ENCODE measurements around the gene CTIF.

CTIF gene

DNA sequence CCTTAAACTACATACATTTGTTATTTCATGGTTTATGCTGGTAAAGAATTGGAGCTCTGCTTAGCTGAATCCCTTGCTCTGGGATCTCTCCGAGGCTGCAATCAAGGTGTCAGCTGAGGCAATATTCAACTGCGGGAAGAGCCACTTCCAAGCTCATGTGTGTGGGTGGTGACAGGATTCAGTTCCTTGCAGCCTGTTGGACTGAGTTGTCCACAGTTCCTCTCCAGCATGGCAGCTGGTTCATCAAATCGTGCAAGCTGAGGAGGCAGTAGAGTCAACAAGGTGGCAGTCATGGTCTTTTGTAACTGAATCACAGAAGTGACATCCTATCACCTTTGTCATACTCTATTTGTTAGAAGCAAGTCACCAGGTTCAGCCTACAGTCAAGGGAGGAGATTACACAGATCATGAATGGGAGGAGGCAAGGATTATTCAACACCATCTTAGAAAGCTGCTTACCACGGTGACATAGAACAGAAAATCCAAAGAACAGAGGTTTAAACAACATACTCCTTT is 56.9 kb downstream of the CTIF start:
- H3K27me3 ChIP-seq (ENCODE audit: insufficient read depth, poor library complexity, severe bottlenecking), result no peaks in the 10 kb centered on the region
- no peak overlapping the region for H3K4me3 ChIP-seq (ENCODE audit: severe bottlenecking)
- ATAC-seq (ENCODE audit: low read depth) (no peak), DNase-seq (ENCODE audit: low spot score) (no peak)
- H3K36me3 ChIP-seq (ENCODE audit: low read depth), result peaks cover 9% of the 10 kb centered on the region; the same call in 1 of the 2 replicates
- H3K9me3 ChIP-seq (ENCODE audit: severe bottlenecking), result no peaks in the 10 kb centered on the region
- TF ChIP-seq, protein P1, sequence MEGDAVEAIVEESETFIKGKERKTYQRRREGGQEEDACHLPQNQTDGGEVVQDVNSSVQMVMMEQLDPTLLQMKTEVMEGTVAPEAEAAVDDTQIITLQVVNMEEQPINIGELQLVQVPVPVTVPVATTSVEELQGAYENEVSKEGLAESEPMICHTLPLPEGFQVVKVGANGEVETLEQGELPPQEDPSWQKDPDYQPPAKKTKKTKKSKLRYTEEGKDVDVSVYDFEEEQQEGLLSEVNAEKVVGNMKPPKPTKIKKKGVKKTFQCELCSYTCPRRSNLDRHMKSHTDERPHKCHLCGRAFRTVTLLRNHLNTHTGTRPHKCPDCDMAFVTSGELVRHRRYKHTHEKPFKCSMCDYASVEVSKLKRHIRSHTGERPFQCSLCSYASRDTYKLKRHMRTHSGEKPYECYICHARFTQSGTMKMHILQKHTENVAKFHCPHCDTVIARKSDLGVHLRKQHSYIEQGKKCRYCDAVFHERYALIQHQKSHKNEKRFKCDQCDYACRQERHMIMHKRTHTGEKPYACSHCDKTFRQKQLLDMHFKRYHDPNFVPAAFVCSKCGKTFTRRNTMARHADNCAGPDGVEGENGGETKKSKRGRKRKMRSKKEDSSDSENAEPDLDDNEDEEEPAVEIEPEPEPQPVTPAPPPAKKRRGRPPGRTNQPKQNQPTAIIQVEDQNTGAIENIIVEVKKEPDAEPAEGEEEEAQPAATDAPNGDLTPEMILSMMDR (IDR thresholded peaks at IDR 0.05; ENCODE audit: poor library complexity, severe bottlenecking), result no peak
- H3K27ac ChIP-seq (ENCODE audit: poor library complexity, severe bottlenecking), result no peak overlapping the region
- peaks cover 5% of the 10 kb centered on the region for H3K4me1 ChIP-seq (ENCODE audit: insufficient read depth, poor library complexity, severe bottlenecking)

DNA sequence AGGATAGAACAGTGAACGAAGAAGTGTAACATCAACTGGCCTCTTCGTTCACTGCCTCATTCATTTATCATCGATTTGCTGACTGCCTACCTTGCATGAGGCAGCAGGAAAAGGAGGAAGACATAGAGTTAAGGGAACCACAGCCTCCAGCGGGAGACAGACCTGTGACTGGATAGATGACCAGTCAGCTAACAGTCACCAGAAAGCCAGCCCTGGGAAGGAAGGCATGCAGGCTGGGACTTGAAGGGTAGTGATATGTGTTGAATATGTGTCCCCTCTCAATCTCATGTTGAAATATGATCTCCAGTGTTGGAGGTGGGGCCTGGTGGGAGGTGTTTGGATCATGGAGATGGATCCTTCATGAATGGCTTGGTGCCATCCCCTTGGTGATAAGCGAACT is 58.3 kb downstream of the CTIF start:
- peaks cover 5% of the 10 kb centered on the region for H3K4me1 ChIP-seq (ENCODE audit: insufficient read depth, poor library complexity, severe bottlenecking)
- H3K27ac ChIP-seq (ENCODE audit: poor library complexity, severe bottlenecking), result no peak overlapping the region
- TF ChIP-seq, protein P1 (IDR thresholded peaks at IDR 0.05; ENCODE audit: poor library complexity, severe bottlenecking), result no peak
- H3K36me3 ChIP-seq (ENCODE audit: low read depth), result peaks cover 9% of the 10 kb centered on the region; the same call in 1 of the 2 replicates
- no peak overlapping the region for H3K4me3 ChIP-seq (ENCODE audit: severe bottlenecking)
- no peaks in the 10 kb centered on the region for H3K9me3 ChIP-seq (ENCODE audit: severe bottlenecking)
- DNase-seq (ENCODE audit: low spot score), result no peak
- ATAC-seq (ENCODE audit: low read depth), result peak; percentile 70; the same call in 2 of the 3 replicates
- no peaks in the 10 kb centered on the region for H3K27me3 ChIP-seq (ENCODE audit: insufficient read depth, poor library complexity, severe bottlenecking)

DNA sequence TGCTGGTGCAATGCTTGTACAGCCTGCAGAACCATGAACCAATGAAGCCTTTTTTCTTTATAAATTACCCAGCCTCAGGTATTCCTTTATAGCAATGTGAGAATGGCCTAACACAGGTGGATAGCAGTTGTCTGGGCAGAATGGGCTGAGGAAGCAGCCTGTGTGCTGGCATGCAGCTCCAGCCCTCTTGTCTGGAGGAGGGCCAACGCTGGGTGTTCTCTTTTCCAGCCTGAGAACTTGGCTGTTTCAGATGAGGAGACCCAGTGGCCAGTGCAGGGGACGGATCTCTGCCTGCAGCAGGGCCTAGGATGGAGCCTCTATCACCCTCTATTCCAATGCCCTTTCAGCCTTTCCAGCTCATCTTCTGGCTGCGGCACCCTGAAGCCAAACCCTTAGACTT is 58.8 kb downstream of the CTIF start:
- Histone ChIP-seq H3K4me3 (ENCODE audit: severe bottlenecking) (no peak overlapping the region), H3K27me3 (ENCODE audit: insufficient read depth, poor library complexity, severe bottlenecking) (no peaks in the 10 kb centered on the region), H3K9me3 (ENCODE audit: severe bottlenecking) (no peaks in the 10 kb centered on the region), H3K27ac (ENCODE audit: poor library complexity, severe bottlenecking) (no peak overlapping the region), H3K4me1 (ENCODE audit: insufficient read depth, poor library complexity, severe bottlenecking) (peaks cover 5% of the 10 kb centered on the region), H3K36me3 (ENCODE audit: low read depth) (peaks cover 9% of the 10 kb centered on the region; the same call in 1 of the 2 replicates)
- ATAC-seq (ENCODE audit: low read depth) (no peak), DNase-seq (ENCODE audit: low spot score) (no peak)
- TF ChIP-seq, protein P1 (IDR thresholded peaks at IDR 0.05; ENCODE audit: poor library complexity, severe bottlenecking), result no peak

GRCh38 chr18:48599391-48599790 is 60.6 kb downstream of the CTIF start:
- ATAC-seq (ENCODE audit: low read depth) (no peak), DNase-seq (ENCODE audit: low spot score) (no peak)
- no peak overlapping the region for H3K4me3 ChIP-seq (ENCODE audit: severe bottlenecking)
- peaks cover 5% of the 10 kb centered on the region for H3K4me1 ChIP-seq (ENCODE audit: insufficient read depth, poor library complexity, severe bottlenecking)
- TF ChIP-seq, protein P1 (IDR thresholded peaks at IDR 0.05; ENCODE audit: poor library complexity, severe bottlenecking), result no peak
- no peaks in the 10 kb centered on the region for H3K27me3 ChIP-seq (ENCODE audit: insufficient read depth, poor library complexity, severe bottlenecking)
- peaks cover 9% of the 10 kb centered on the region; the same call in 1 of the 2 replicates for H3K36me3 ChIP-seq (ENCODE audit: low read depth)
- H3K9me3 ChIP-seq (ENCODE audit: severe bottlenecking), result no peaks in the 10 kb centered on the region
- no peak overlapping the region for H3K27ac ChIP-seq (ENCODE audit: poor library complexity, severe bottlenecking)

- TF ChIP-seq, protein P1 (IDR thresholded peaks at IDR 0.05; ENCODE audit: poor library complexity, severe bottlenecking), result no peak
- Histone ChIP-seq H3K9me3 (ENCODE audit: severe bottlenecking) (no peaks in the 10 kb centered on the region), H3K27ac (ENCODE audit: poor library complexity, severe bottlenecking) (no peak overlapping the region), H3K36me3 (ENCODE audit: low read depth) (peaks cover 8% of the 10 kb centered on the region; the same call in 1 of the 2 replicates), H3K27me3 (ENCODE audit: insufficient read depth, poor library complexity, severe bottlenecking) (no peaks in the 10 kb centered on the region), H3K4me1 (ENCODE audit: insufficient read depth, poor library complexity, severe bottlenecking) (peaks cover 5% of the 10 kb centered on the region), H3K4me3 (ENCODE audit: severe bottlenecking) (no peak overlapping the region)
- ATAC-seq (ENCODE audit: low read depth) (no peak), DNase-seq (ENCODE audit: low spot score) (no peak)
Measured at GRCh38 chr18:48600046-48600445, 61.2 kb downstream of the CTIF start.
